Measurements from ENCODE around the gene KRT79. TPM values are rescaled to one million over a fixed set of nuclear protein-coding genes. Genes with fewer than 3 reads are reported as not detected.

Gene KRT79
- polyA plus RNA-seq, 1 of the 3 experiments (the other 2 are of a cell fraction), result not detected

DNA sequence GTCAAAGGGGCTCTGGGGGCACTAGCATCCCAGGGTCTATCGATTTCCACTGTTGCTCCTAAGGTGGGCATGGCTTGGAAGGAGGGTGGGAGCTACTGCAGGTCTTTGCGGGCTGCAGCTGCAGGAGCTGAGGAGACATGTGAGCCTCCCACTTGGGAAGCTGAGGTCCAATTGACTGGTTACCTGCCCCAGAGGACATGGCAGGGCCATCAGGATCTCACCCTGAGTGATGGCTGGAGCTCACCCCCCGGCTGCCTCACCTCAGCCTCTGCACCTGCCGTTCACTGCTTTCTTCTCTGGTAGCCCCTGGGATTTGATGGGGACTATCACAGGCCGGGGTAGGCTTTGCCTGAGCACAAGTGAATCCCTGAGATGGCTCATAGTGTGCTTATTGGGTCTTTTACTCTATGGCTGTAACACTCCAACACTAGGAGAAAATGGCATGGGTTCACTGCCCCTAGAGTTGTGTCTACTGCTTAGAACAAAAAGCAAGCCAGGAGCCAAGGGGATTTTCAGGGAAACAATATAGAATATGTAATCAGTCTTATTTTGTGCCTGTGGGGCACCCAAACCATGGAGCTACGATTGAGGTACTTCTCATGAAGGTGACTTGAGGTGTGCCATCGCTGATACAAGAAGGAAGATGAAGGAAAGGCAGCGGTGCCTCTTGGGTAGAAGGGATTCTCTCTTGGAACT lies 17.0 kb downstream of the KRT79 start:
- CTCF ChIA-PET, result interaction anchor here (0.7 to 1.7 kb wide), 2 partner anchors 68 to 267 kb away, joined by 3 to 4 read pairs; no protein-coding TSS in a partner anchor
- Histone ChIP-seq H4K20me1 (ENCODE audit: insufficient read depth) (no peaks in the 10 kb centered on the region), H3K79me2 (ENCODE audit: insufficient read depth) (no peaks in the 10 kb centered on the region), H3K4me3 (ENCODE audit: low read depth in 2 of 2, low read length in 1 of 2) (no peak overlapping the region), H3K4me1 (ENCODE audit: control insufficient read depth in 1 of 2, insufficient read depth in 2 of 2, low read depth in 1 of 2, low read length in 1 of 2) (no peaks in the 10 kb centered on the region), H3K9me3 (no peaks in the 10 kb centered on the region), H3K27ac (ENCODE audit: low read depth in 2 of 2, low read length in 1 of 2) (no peak overlapping the region), H3F3A (replicated peaks; ENCODE audit: insufficient read depth) (no peaks in the 10 kb centered on the region), H3K9me2 (no peaks in the 10 kb centered on the region), H2AFZ (ENCODE audit: low read depth) (no peak overlapping the region), H3K27me3 (ENCODE audit: insufficient read depth) (peaks cover 44% of the 10 kb centered on the region), H3K36me3 (replicated peaks in 1 of 2; ENCODE audit: control insufficient read depth in 1 of 2, insufficient read depth in 2 of 2, low read length in 1 of 2) (no peaks in the 10 kb centered on the region), H3K9ac (no peak overlapping the region), H3K4me2 (no peak overlapping the region)
- no peak for DNase-seq
- POLR2A ChIA-PET, result no interaction called here
- TF ChIP-seq TEAD4 (IDR thresholded peaks at IDR 0.05; ENCODE audit: borderline replicate concordance, insufficient read depth) (no peak), MXI1 (IDR thresholded peaks at IDR 0.05; ENCODE audit: low read depth, low read length) (no peak), SIN3A (IDR thresholded peaks at IDR 0.05; ENCODE audit: borderline replicate concordance, low read depth, low read length) (no peak), PBX3 (IDR thresholded peaks at IDR 0.05) (no peak), RXRA (IDR thresholded peaks at IDR 0.05; ENCODE audit: borderline replicate concordance, low read depth) (no peak), RAD21 (IDR thresholded peaks at IDR 0.05; ENCODE audit: low read length) (no peak), FOXJ3 (CRISPR knock-in tag; IDR thresholded peaks at IDR 0.05) (no peak), NRF1 (IDR thresholded peaks at IDR 0.05; ENCODE audit: low read depth, low read length) (no peak)
- TF ChIP-seq, protein P1, sequence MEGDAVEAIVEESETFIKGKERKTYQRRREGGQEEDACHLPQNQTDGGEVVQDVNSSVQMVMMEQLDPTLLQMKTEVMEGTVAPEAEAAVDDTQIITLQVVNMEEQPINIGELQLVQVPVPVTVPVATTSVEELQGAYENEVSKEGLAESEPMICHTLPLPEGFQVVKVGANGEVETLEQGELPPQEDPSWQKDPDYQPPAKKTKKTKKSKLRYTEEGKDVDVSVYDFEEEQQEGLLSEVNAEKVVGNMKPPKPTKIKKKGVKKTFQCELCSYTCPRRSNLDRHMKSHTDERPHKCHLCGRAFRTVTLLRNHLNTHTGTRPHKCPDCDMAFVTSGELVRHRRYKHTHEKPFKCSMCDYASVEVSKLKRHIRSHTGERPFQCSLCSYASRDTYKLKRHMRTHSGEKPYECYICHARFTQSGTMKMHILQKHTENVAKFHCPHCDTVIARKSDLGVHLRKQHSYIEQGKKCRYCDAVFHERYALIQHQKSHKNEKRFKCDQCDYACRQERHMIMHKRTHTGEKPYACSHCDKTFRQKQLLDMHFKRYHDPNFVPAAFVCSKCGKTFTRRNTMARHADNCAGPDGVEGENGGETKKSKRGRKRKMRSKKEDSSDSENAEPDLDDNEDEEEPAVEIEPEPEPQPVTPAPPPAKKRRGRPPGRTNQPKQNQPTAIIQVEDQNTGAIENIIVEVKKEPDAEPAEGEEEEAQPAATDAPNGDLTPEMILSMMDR (IDR thresholded peaks at IDR 0.05), result no peak
- 17% methylated on average over 6 of the region's 8 CpGs for WGBS (ENCODE audit: low lambda C conversion rate)

GRCh38 chr12:52815676-52816588 lies 18.2 kb downstream of the KRT79 start:
- Histone ChIP-seq H3K9ac (no peak overlapping the region), H3K27me3 (ENCODE audit: insufficient read depth) (peaks cover 43% of the 10 kb centered on the region), H3K4me3 (ENCODE audit: low read depth in 2 of 2, low read length in 1 of 2) (no peak overlapping the region), H3K9me3 (no peaks in the 10 kb centered on the region), H2AFZ (ENCODE audit: low read depth) (no peak overlapping the region), H3K4me2 (no peak overlapping the region), H3F3A (replicated peaks; ENCODE audit: insufficient read depth) (no peaks in the 10 kb centered on the region), H3K4me1 (ENCODE audit: control insufficient read depth in 1 of 2, insufficient read depth in 2 of 2, low read depth in 1 of 2, low read length in 1 of 2) (no peaks in the 10 kb centered on the region), H3K27ac (ENCODE audit: low read depth in 2 of 2, low read length in 1 of 2) (no peak overlapping the region), H4K20me1 (ENCODE audit: insufficient read depth) (no peaks in the 10 kb centered on the region), H3K79me2 (ENCODE audit: insufficient read depth) (no peaks in the 10 kb centered on the region), H3K36me3 (replicated peaks in 1 of 2; ENCODE audit: control insufficient read depth in 1 of 2, insufficient read depth in 2 of 2, low read length in 1 of 2) (no peaks in the 10 kb centered on the region), H3K9me2 (no peaks in the 10 kb centered on the region)
- DNase-seq, result no peak
- WGBS (ENCODE audit: low lambda C conversion rate), result 34% methylated on average over 6 of the region's 9 CpGs
- ChIA-PET CTCF (interaction anchor here (0.7 kb wide), 1 partner anchor 266 kb away, joined by 3 read pairs; no protein-coding TSS in a partner anchor), POLR2A (no interaction called here)
- no peak for TF ChIP-seq EZH2phosphoT487 (IDR thresholded peaks at IDR 0.05; ENCODE audit: borderline replicate concordance, low read depth)
- TF ChIP-seq, protein P2, sequence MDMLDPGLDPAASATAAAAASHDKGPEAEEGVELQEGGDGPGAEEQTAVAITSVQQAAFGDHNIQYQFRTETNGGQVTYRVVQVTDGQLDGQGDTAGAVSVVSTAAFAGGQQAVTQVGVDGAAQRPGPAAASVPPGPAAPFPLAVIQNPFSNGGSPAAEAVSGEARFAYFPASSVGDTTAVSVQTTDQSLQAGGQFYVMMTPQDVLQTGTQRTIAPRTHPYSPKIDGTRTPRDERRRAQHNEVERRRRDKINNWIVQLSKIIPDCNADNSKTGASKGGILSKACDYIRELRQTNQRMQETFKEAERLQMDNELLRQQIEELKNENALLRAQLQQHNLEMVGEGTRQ (IDR thresholded peaks at IDR 0.05; ENCODE audit: borderline replicate concordance, low read depth, low read length), result no peak
- TF ChIP-seq ELF1 (IDR thresholded peaks at IDR 0.05), result no peak
- no peak for TF ChIP-seq GABPA (IDR thresholded peaks at IDR 0.05; ENCODE audit: low read depth)
- TF ChIP-seq TCF12 (IDR thresholded peaks at IDR 0.05), result no peak
- TF ChIP-seq EP300 (IDR thresholded peaks at IDR 0.05; ENCODE audit: borderline replicate concordance in 1 of 2, low read depth in 1 of 2, low read length in 1 of 2), result no peak
- no peak for TF ChIP-seq MEF2A (IDR thresholded peaks at IDR 0.05; ENCODE audit: borderline replicate concordance, low read depth)
- no peak for TF ChIP-seq FOXM1 (IDR thresholded peaks at IDR 0.05; ENCODE audit: low read depth)

Measured in SK-N-SH (cell line).